ENCODE results near the gene HOXB9. TPM values are rescaled to one million over a fixed set of nuclear protein-coding genes. Genes with fewer than 3 reads are reported as not detected.

HOXB9 gene
- total and polyA plus RNA-seq, 2 donors (not counting 3 experiments of a cell fraction or from before 2014, with no cell fraction given), result 0.79 to 1.1 TPM

DNA sequence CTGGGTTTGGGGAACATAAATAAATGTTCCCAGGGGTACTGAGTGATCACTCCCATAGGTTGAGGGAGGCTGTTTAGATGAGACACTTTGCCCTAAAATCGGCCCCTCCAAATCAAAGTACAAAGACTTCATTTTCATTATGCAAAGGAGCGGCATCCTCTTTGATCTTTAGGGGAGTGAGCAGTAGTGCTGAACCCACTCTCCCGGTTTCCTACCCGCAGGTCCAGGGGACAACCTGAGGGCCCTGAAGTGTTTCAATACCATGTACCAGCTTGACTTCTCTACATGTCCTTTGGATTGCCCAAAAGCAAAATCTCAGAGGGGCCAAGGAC, 25.0 kb downstream of the HOXB9 start:
- Histone ChIP-seq H3K27ac (ENCODE audit: insufficient read depth, low read depth, low read length) (no peak overlapping the region), H3K4me2 (ENCODE audit: insufficient read depth, low read length) (no peak overlapping the region), H3K9me3 (replicated peaks; ENCODE audit: control insufficient read depth, insufficient read depth, low read length) (no peaks in the 10 kb centered on the region), H4K20me1 (replicated peaks; ENCODE audit: control insufficient read depth, extremely low read depth, insufficient read depth, low read length) (no peaks in the 10 kb centered on the region), H3K9ac (replicated peaks; ENCODE audit: extremely low read depth, insufficient read depth, low read length) (no peak overlapping the region), H3K79me2 (ENCODE audit: control insufficient read depth, insufficient read depth, low read length) (peaks cover 86% of the 10 kb centered on the region), H3K36me3 (ENCODE audit: control insufficient read depth in 2 of 2, extremely low read depth in 1 of 2, insufficient read depth in 2 of 2, low read length in 2 of 2) (no peaks in the 10 kb centered on the region), H3K27me3 (ENCODE audit: control insufficient read depth in 2 of 2, insufficient read depth in 2 of 2, low read length in 2 of 2) (no peaks in the 10 kb centered on the region), H3K4me3 (replicated peaks in 1 of 3; ENCODE audit: insufficient read depth in 1 of 3, low read depth in 1 of 3, low read length in 3 of 3) (no peak overlapping the region), H2AFZ (ENCODE audit: low read depth, low read length) (no peak overlapping the region), H3K9me1 (replicated peaks; ENCODE audit: control insufficient read depth, extremely low read depth, insufficient read depth, low read length) (no peaks in the 10 kb centered on the region), H3K4me1 (ENCODE audit: control insufficient read depth, extremely low read depth, insufficient read depth, low read length) (peaks cover 39% of the 10 kb centered on the region)
- POLR2A ChIA-PET, result no interaction called here
- no peak for FAIRE-seq
- TF ChIP-seq GATA2 (IDR thresholded peaks at IDR 0.05; ENCODE audit: insufficient read depth, insufficient read length, low read depth, low read length), result no peak
- TF ChIP-seq, protein P1, sequence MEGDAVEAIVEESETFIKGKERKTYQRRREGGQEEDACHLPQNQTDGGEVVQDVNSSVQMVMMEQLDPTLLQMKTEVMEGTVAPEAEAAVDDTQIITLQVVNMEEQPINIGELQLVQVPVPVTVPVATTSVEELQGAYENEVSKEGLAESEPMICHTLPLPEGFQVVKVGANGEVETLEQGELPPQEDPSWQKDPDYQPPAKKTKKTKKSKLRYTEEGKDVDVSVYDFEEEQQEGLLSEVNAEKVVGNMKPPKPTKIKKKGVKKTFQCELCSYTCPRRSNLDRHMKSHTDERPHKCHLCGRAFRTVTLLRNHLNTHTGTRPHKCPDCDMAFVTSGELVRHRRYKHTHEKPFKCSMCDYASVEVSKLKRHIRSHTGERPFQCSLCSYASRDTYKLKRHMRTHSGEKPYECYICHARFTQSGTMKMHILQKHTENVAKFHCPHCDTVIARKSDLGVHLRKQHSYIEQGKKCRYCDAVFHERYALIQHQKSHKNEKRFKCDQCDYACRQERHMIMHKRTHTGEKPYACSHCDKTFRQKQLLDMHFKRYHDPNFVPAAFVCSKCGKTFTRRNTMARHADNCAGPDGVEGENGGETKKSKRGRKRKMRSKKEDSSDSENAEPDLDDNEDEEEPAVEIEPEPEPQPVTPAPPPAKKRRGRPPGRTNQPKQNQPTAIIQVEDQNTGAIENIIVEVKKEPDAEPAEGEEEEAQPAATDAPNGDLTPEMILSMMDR (IDR thresholded peaks at IDR 0.05; ENCODE audit: extremely low read depth in 1 of 2, insufficient read depth in 1 of 2, low read depth in 1 of 2, low read length in 2 of 2), result no peak
- no peak for TF ChIP-seq MAX (IDR thresholded peaks at IDR 0.05; ENCODE audit: insufficient read depth, insufficient read length)
- no peak for TF ChIP-seq EZH2 (IDR thresholded peaks at IDR 0.05; ENCODE audit: borderline replicate concordance, low read depth, low read length, severe bottlenecking)
- DNase-seq (ENCODE audit: low read depth, low spot score), result no peak
- dilution Hi-C loops (cut with MboI; ENCODE audit: extremely low pct_ligation_motif_present, low sequenced_read_pairs) (no loop called here), intact Hi-C loops (cut with micrococcal nuclease) (no loop called here)
- no TSS peak for BruUV-seq (replicated peaks)
- CTCF ChIA-PET, result interaction anchor here (0.9 to 1.5 kb wide), 6 partner anchors 8 to 341 kb away, joined by 3 to 4 read pairs (median 3); no protein-coding TSS in a partner anchor

Measured in endothelial cell of umbilical vein (primary cell).